ENCODE results near the gene RBM42.

Gene RBM42

DNA sequence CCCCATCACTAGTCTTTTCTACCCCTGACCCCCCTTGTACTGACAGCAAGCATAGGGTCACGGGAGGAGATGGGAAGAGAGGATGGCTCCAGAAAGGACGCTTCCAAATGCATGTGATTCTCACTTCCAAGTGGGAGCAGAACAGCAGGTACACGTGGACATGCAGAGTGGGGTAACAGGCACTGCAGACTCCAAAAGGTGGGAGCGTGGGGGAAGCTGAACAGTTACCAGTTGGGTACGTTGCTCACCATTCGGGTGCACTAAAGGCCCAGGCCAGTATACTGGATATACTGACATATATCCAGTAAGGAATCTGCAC lies 10.4 kb downstream of the RBM42 start:
- Histone ChIP-seq H3K4me1 (ENCODE audit: insufficient read depth, low read length, severe bottlenecking) (peaks cover 23% of the 10 kb centered on the region), H3K9me3 (ENCODE audit: low read length) (no peaks in the 10 kb centered on the region), H3K9ac (ENCODE audit: low read length) (no peak overlapping the region), H2AFZ (ENCODE audit: low read length) (no peak overlapping the region), H3K36me3 (ENCODE audit: insufficient read depth, low read length) (peaks cover 33% of the 10 kb centered on the region), H3K9me2 (ENCODE audit: low read depth, low read length) (no peaks in the 10 kb centered on the region), H3K79me2 (ENCODE audit: insufficient read depth, low read length) (no peaks in the 10 kb centered on the region), H3K4me3 (ENCODE audit: low read depth, low read length, poor library complexity, severe bottlenecking) (no peak overlapping the region), H4K20me1 (ENCODE audit: insufficient read depth, low read length) (no peaks in the 10 kb centered on the region), H3F3A (ENCODE audit: insufficient read depth, low read length) (no peaks in the 10 kb centered on the region), H3K27ac (ENCODE audit: low read depth, low read length, poor library complexity, severe bottlenecking) (no peak overlapping the region), H3K27me3 (ENCODE audit: insufficient read depth, low read length) (no peaks in the 10 kb centered on the region), H3K4me2 (ENCODE audit: low read length) (no peak overlapping the region)
- no peak for TF ChIP-seq EZH2 (IDR thresholded peaks at IDR 0.05; ENCODE audit: borderline replicate concordance, low read length)
- TF ChIP-seq, protein P1, sequence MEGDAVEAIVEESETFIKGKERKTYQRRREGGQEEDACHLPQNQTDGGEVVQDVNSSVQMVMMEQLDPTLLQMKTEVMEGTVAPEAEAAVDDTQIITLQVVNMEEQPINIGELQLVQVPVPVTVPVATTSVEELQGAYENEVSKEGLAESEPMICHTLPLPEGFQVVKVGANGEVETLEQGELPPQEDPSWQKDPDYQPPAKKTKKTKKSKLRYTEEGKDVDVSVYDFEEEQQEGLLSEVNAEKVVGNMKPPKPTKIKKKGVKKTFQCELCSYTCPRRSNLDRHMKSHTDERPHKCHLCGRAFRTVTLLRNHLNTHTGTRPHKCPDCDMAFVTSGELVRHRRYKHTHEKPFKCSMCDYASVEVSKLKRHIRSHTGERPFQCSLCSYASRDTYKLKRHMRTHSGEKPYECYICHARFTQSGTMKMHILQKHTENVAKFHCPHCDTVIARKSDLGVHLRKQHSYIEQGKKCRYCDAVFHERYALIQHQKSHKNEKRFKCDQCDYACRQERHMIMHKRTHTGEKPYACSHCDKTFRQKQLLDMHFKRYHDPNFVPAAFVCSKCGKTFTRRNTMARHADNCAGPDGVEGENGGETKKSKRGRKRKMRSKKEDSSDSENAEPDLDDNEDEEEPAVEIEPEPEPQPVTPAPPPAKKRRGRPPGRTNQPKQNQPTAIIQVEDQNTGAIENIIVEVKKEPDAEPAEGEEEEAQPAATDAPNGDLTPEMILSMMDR (IDR thresholded peaks at IDR 0.05; ENCODE audit: low read length), result no peak

DNA sequence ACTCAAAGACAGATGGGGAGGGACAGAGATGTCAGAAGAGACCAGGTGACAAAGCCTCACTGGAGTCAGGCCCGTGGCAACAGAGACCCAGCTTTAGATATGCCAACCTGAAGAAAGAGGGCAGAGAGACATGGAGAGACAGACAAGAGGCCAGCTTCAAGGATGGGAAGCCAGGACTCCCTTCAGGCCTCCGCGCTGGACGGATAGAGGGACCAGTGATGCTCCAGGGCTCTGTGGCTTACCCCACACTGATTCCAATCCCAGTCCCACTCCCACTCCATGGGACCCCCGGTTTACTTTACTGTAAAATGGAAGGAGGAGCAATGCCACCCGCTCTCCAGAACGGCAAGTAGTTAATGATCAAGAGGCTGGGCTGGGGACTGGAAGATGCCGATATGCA lies 11.0 kb downstream of the RBM42 start:
- Histone ChIP-seq H3K27ac (ENCODE audit: low read depth, low read length, poor library complexity, severe bottlenecking) (no peak overlapping the region), H3K4me3 (ENCODE audit: low read depth, low read length, poor library complexity, severe bottlenecking) (no peak overlapping the region), H2AFZ (ENCODE audit: low read length) (no peak overlapping the region), H3F3A (ENCODE audit: insufficient read depth, low read length) (no peaks in the 10 kb centered on the region), H3K9ac (ENCODE audit: low read length) (no peak overlapping the region), H3K9me2 (ENCODE audit: low read depth, low read length) (no peaks in the 10 kb centered on the region), H3K27me3 (ENCODE audit: insufficient read depth, low read length) (no peaks in the 10 kb centered on the region), H3K9me3 (ENCODE audit: low read length) (no peaks in the 10 kb centered on the region), H3K4me2 (ENCODE audit: low read length) (no peak overlapping the region), H3K4me1 (ENCODE audit: insufficient read depth, low read length, severe bottlenecking) (peaks cover 26% of the 10 kb centered on the region), H3K79me2 (ENCODE audit: insufficient read depth, low read length) (no peaks in the 10 kb centered on the region), H4K20me1 (ENCODE audit: insufficient read depth, low read length) (no peaks in the 10 kb centered on the region), H3K36me3 (ENCODE audit: insufficient read depth, low read length) (peaks cover 30% of the 10 kb centered on the region)
- TF ChIP-seq, protein P1 (IDR thresholded peaks at IDR 0.05; ENCODE audit: low read length), result no peak
- no peak for TF ChIP-seq EZH2 (IDR thresholded peaks at IDR 0.05; ENCODE audit: borderline replicate concordance, low read length)

DNA sequence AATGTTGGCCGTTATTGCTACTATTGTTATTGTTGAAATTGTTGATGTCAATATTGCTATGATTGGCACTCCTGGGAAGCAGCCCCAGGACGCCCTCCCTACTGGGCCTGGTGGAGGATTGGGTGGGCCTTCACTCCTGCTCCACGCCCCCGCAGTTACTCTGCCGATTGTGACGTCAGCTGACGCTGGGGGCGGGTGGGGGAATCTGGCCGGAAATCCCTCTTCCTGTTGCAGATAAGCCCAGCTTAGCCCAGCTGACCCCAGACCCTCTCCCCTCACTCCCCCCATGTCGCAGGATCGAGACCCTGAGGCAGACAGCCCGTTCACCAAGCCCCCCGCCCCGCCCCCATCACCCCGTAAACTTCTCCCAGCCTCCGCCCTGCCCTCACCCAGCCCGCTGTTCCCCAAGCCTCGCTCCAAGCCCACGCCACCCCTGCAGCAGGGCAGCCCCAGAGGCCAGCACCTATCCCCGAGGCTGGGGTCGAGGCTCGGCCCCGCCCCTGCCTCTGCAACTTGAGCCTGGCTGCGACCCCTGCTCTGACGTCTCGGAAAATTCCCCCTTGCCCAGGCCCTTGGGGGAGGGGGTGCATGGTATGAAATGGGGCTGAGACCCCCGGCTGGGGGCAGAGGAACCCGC lies 12.8 kb downstream of the RBM42 start, which contains the start of gene ETV2:
ETV2 (plus strand) TSS at position 231 of the 637 bp plus-strand sequence. CDS start 716 bp downstream, outside the sequence.
- H2AFZ ChIP-seq (ENCODE audit: low read length), result no peak within 1 kb of the TSS
- no peaks in the 10 kb centered on the region for H3K9me2 ChIP-seq (ENCODE audit: low read depth, low read length)
- TF ChIP-seq, protein P1 (IDR thresholded peaks at IDR 0.05; ENCODE audit: low read length), result no peak
- TF ChIP-seq EZH2 (IDR thresholded peaks at IDR 0.05; ENCODE audit: borderline replicate concordance, low read length), result no peak
- no peaks in the 10 kb centered on the region for H3K27me3 ChIP-seq (ENCODE audit: insufficient read depth, low read length)
- H3K36me3 ChIP-seq (ENCODE audit: insufficient read depth, low read length), result peaks cover 17% of the 10 kb centered on the region
- H3K4me3 ChIP-seq (ENCODE audit: low read depth, low read length, poor library complexity, severe bottlenecking), result peak within 1 kb of the TSS; percentile 11
- no peak within 1 kb of the TSS for H3K27ac ChIP-seq (ENCODE audit: low read depth, low read length, poor library complexity, severe bottlenecking)
- H3K4me2 ChIP-seq (ENCODE audit: low read length), result peak within 1 kb of the TSS; percentile 21; the same call in 1 of the 2 replicates
- no peaks in the 10 kb centered on the region for H3K9me3 ChIP-seq (ENCODE audit: low read length)
- no peaks in the 10 kb centered on the region for H4K20me1 ChIP-seq (ENCODE audit: insufficient read depth, low read length)
- no peaks in the 10 kb centered on the region for H3K79me2 ChIP-seq (ENCODE audit: insufficient read depth, low read length)
- no peak within 1 kb of the TSS for H3K9ac ChIP-seq (ENCODE audit: low read length)
- peaks cover 31% of the 10 kb centered on the region for H3K4me1 ChIP-seq (ENCODE audit: insufficient read depth, low read length, severe bottlenecking)
- H3F3A ChIP-seq (ENCODE audit: insufficient read depth, low read length), result peaks cover 4% of the 10 kb centered on the region; the same call in 1 of the 2 replicates

Measured in OCI-LY1 (cell line).